ENCODE data around the gene PTER. TPM values are rescaled to one million over a fixed set of nuclear protein-coding genes. Genes with fewer than 3 reads are reported as not detected.

Gene PTER
- total and polyA plus RNA-seq, 10 of the 15 experiments (the other 5 are each of a cell fraction or from before 2014, with no cell fraction given) = 16.0 to 31.2 (median 23.1) TPM

DNA sequence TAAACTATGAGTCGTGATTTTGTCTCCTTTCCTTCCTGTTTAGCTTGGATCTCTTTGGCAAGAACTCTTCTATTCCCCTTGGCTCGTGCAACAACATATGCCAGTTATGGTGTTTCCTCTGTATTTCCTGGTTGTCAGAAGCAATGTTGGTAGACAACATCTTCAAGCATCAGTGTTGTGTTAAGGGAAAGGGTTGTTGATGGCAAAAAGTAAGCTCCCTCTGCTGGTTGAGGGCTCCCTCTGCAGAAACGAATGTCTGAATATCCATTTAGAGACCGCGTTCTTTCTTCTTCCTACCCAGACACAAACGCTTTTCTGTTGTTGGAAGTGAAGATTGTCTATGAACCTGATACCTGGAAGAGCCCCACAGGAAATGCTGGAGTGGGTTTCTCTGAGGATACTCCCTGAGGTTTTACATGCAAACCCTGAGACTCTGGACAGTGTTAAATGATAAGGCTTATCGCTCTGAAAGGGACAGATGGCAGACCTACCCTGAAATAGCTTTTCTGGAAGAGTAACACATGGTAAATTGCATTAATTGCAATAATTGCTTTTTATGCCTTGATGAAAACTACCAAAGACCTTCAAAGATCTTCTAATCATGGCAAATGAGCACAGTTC is 108.4 kb downstream of the PTER start (continued):
- no peak for TF ChIP-seq EGR1 (IDR thresholded peaks at IDR 0.05; ENCODE audit: borderline replicate concordance in 1 of 2, low read depth in 2 of 2, low read length in 2 of 2)

DNA sequence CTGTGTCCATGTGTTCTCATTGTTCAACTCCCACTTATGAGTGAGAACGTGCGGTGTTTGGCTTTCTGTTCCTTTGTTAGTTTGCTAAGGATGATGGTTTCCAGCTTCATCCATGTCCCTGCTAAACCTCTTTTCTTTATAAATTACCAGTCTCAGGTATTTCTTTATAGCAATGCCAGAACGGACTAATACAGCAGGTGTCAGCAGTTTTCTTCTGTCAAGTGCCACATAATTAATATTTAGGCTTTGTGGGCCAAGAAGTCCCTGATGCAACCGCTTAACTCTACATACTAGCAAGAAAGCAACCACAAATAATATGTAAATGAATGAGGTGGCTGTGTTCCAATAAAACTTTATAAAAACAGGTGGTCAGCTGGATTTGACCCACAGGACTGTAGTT is 111.2 kb downstream of the PTER start:
- Histone ChIP-seq H3K9ac (ENCODE audit: control insufficient read depth, insufficient read depth, low read length) (no peak overlapping the region), H4K20me1 (ENCODE audit: control insufficient read depth, insufficient read depth) (no peaks in the 10 kb centered on the region), H2AFZ (ENCODE audit: control insufficient read depth, low read depth, low read length) (no peak overlapping the region), H3K27ac (ENCODE audit: control insufficient read depth, insufficient read depth) (no peak overlapping the region), H3K36me3 (ENCODE audit: control insufficient read depth in 2 of 2, insufficient read depth in 2 of 2, low read length in 1 of 2) (no peaks in the 10 kb centered on the region), H3K9me3 (replicated peaks; ENCODE audit: control insufficient read depth, insufficient read depth, low read length) (no peaks in the 10 kb centered on the region), H3K4me3 (no peak overlapping the region), H3K27me3 (replicated peaks in 1 of 2; ENCODE audit: control insufficient read depth in 2 of 2, insufficient read depth in 2 of 2, low read length in 1 of 2) (peaks cover 0 to 3% of the 10 kb centered on the region in 2 experiments; a peak in 1 of 4 replicates), H3K4me1 (ENCODE audit: control insufficient read depth, insufficient read depth, low read length) (no peaks in the 10 kb centered on the region), H3K79me2 (ENCODE audit: control insufficient read depth, insufficient read depth, low read length) (no peaks in the 10 kb centered on the region), H3K4me2 (ENCODE audit: control insufficient read depth, insufficient read depth) (no peak overlapping the region)
- RAD21 ChIA-PET (ENCODE audit: unreplicated experiment) = no interaction called here
- POLR2A ChIA-PET = no interaction called here
- no peak for ATAC-seq
- no peak for DNase-seq (ENCODE audit: low read depth, low spot score)
- 75% methylated on average over 4 of the region's 4 CpGs for WGBS (ENCODE audit: insufficient coverage, insufficient replicate concordance, low lambda C conversion rate, missing lambda C conversion rate)
- in situ Hi-C loops (cut with MboI) (loop anchor here (10.0 kb wide), 1 partner anchor 653 kb away; no protein-coding TSS in a partner anchor), intact Hi-C loops (cut with micrococcal nuclease; ENCODE audit: unreplicated experiment) (loop anchor here (5.0 kb wide), 1 partner anchor 646 kb away; no protein-coding TSS in a partner anchor)
- CTCF ChIA-PET = interaction anchor here (0.5 to 1.1 kb wide), 2 partner anchors 269 to 646 kb away, joined by 3 to 4 read pairs; partner anchors contain the start of gene RSU1
- no peak for FAIRE-seq
- SMC1A ChIA-PET (ENCODE audit: uncharacterized antibody, unreplicated experiment) = interaction anchor here (1.5 kb wide), 1 partner anchor 11 kb away, joined by 4 read pairs; no protein-coding TSS in a partner anchor
- BruUV-seq (replicated peaks) = no TSS peak
- TF ChIP-seq STAT1 (conservative IDR thresholded peaks at IDR 0.05) = no peak
- TF ChIP-seq RUNX3 (IDR thresholded peaks at IDR 0.05; ENCODE audit: low read length) = no peak
- TF ChIP-seq ZSCAN29 (IDR thresholded peaks at IDR 0.05) = no peak

DNA sequence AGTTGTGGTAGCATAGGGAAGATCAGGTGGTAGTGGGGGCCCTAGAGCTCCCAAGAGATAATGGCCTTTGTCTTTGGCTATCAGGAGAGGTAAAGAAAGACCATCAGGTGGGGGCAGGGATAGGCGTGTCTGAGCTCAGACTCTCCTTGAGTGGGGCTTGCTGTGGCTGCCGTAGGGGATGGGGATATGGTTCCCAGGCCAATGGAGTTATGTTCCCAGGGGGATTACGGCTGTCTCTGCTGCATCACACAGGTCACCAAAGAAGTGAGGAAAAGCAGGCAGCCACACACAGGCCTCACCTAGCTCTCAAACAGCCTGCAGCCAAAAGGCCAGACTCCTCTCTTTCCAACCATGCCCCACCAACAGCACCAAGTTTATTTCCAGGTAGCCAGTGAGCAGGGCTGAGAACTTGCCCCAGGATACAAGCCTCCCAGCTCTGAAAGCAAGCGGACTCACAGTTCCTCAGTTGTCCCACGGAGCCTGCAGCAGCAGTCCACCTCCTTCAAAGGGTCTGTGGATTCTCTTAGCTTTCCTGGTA is 122.5 kb downstream of the PTER start:
- FAIRE-seq (no peak), DNase-seq (ENCODE audit: low read depth, low spot score) (no peak), ATAC-seq (no peak)
- no peak overlapping the region for H2AFZ ChIP-seq (ENCODE audit: control insufficient read depth, low read depth, low read length)
- H3K27me3 ChIP-seq (replicated peaks in 1 of 2; ENCODE audit: control insufficient read depth in 2 of 2, insufficient read depth in 2 of 2, low read length in 1 of 2) = no peaks in the 10 kb centered on the region
- H3K4me1 ChIP-seq (ENCODE audit: control insufficient read depth, insufficient read depth, low read length) = no peaks in the 10 kb centered on the region
- no peaks in the 10 kb centered on the region for H3K9me3 ChIP-seq (replicated peaks; ENCODE audit: control insufficient read depth, insufficient read depth, low read length)
- no peaks in the 10 kb centered on the region for H3K36me3 ChIP-seq (ENCODE audit: control insufficient read depth in 2 of 2, insufficient read depth in 2 of 2, low read length in 1 of 2)
- in situ Hi-C loops (cut with MboI) = no loop called here
- no peak for TF ChIP-seq SRF (IDR thresholded peaks at IDR 0.05; ENCODE audit: low read depth in 2 of 2, low read length in 2 of 2)
- TF ChIP-seq, protein P1, sequence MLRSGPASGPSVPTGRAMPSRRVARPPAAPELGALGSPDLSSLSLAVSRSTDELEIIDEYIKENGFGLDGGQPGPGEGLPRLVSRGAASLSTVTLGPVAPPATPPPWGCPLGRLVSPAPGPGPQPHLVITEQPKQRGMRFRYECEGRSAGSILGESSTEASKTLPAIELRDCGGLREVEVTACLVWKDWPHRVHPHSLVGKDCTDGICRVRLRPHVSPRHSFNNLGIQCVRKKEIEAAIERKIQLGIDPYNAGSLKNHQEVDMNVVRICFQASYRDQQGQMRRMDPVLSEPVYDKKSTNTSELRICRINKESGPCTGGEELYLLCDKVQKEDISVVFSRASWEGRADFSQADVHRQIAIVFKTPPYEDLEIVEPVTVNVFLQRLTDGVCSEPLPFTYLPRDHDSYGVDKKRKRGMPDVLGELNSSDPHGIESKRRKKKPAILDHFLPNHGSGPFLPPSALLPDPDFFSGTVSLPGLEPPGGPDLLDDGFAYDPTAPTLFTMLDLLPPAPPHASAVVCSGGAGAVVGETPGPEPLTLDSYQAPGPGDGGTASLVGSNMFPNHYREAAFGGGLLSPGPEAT (IDR thresholded peaks at IDR 0.05; ENCODE audit: low read depth) = no peak
- no peak for TF ChIP-seq YY1 (IDR thresholded peaks at IDR 0.05; ENCODE audit: low read depth, low read length)
- TF ChIP-seq FOXK2 (IDR thresholded peaks at IDR 0.05) = no peak
- no peak for TF ChIP-seq POU2F2 (IDR thresholded peaks at IDR 0.05; ENCODE audit: borderline replicate concordance, low read depth, low read length)
- TF ChIP-seq ZNF384 (IDR thresholded peaks at IDR 0.05; ENCODE audit: borderline replicate concordance, low read depth, low read length) = no peak
- TF ChIP-seq NFYB (IDR thresholded peaks at IDR 0.05; ENCODE audit: insufficient read depth, low read depth, low read length) = no peak
- intact Hi-C loops (cut with micrococcal nuclease; ENCODE audit: unreplicated experiment) = no loop called here
- no peaks in the 10 kb centered on the region for H4K20me1 ChIP-seq (ENCODE audit: control insufficient read depth, insufficient read depth)
- no TSS peak for BruUV-seq (replicated peaks)
- ChIA-PET POLR2A (no interaction called here), CTCF (interaction anchor here (0.6 kb wide), 1 partner anchor 1124 kb away, joined by 3 read pairs; no protein-coding TSS in a partner anchor), SMC1A (ENCODE audit: uncharacterized antibody, unreplicated experiment) (no interaction called here), RAD21 (ENCODE audit: unreplicated experiment) (interaction anchor here (1.7 kb wide), 1 partner anchor 11 kb away, joined by 4 read pairs; no protein-coding TSS in a partner anchor)
- H3K79me2 ChIP-seq (ENCODE audit: control insufficient read depth, insufficient read depth, low read length) = no peaks in the 10 kb centered on the region
- 41% methylated on average over 5 of the region's 5 CpGs for WGBS (ENCODE audit: insufficient coverage, insufficient replicate concordance, low lambda C conversion rate, missing lambda C conversion rate)
- H3K4me2 ChIP-seq (ENCODE audit: control insufficient read depth, insufficient read depth) = no peak overlapping the region
- no peak overlapping the region for H3K4me3 ChIP-seq
- no peak overlapping the region for H3K27ac ChIP-seq (ENCODE audit: control insufficient read depth, insufficient read depth)
- H3K9ac ChIP-seq (ENCODE audit: control insufficient read depth, insufficient read depth, low read length) = no peak overlapping the region
